ENCODE measurements around the gene DRGX.

Gene DRGX

DNA sequence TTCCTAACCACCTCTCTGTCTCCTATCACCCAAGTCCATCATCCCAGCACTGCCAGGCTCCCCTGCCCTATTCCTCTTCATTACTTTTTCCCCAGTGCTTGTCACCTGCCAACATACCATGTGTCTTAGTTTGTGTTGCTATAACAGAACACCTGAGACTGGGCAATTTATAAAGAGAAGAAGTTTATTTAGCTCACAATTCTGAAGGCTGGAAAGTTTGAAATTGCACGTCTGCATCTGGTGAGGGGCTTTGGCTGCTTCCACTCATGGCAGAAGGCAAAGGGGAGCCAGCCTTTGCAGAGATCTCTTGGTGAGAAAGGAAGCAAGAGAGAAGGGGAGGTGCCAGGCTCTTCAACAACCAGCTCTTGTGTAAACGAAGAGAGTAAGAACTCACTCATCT, 47.3 kb downstream of the DRGX start:
- DNase-seq (ENCODE audit: low read depth in 1 of 2, low spot score in 1 of 2): no peak

DNA sequence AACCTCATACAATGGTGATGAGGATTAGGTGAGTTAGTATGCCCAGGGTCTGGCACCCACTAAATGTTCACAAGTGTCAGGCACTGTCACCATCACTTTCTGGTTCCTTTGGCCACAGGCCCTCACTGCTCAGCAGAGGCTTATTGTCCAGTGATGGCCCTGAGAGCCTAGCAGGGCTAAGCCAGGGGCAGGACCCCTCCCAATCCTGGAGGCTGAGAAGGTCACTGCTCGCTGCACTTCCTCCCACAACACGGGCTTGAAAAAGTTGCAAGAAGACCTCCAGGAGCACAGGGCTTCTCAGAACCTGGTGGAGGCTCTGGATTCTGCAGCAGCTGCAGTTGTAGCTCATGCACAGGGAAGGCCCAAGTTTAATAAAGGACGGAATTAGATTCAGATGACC, 48.1 kb downstream of the DRGX start:
- DNase-seq (ENCODE audit: low read depth in 1 of 2, low spot score in 1 of 2): no peak

DNA sequence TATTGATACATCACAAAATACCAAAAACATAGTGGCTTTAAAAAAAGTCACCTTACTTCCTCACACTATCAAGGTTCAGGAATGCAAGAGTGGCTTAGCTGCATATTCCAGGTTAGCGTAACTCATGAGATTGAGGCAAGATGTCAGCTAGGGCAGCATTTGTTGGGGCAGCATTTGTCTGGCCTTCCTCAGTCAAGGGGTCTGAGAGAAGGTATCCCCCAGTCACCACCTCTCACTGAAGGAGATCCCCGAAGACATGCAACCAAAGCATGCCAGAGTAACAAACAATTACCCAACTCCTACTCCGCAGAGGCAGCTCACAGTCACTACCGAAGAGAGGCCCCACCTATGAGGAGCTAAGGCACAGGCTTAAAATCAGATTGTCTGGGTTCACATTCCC, 48.5 kb downstream of the DRGX start:
- no peak for DNase-seq (ENCODE audit: low read depth in 1 of 2, low spot score in 1 of 2)

DNA sequence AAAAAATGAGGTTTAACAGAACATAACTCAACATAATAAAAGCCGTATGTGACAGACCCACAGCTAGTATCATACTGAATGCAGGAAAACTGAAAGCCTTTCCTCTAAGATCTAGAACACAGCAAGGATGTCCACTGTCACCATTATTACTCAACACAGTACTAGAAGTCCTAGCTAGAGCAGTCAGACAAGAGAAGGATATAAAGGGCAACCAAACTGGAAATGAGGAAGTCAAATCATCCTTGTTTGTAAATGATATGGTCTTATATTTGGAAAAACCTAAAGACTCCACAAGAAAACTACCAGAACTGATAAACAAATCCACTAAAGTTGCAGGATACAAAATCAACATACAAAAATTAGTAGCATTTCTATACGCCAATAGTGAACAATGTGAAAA, 51.0 kb downstream of the DRGX start:
- no peak for DNase-seq (ENCODE audit: low read depth in 1 of 2, low spot score in 1 of 2)

DNA sequence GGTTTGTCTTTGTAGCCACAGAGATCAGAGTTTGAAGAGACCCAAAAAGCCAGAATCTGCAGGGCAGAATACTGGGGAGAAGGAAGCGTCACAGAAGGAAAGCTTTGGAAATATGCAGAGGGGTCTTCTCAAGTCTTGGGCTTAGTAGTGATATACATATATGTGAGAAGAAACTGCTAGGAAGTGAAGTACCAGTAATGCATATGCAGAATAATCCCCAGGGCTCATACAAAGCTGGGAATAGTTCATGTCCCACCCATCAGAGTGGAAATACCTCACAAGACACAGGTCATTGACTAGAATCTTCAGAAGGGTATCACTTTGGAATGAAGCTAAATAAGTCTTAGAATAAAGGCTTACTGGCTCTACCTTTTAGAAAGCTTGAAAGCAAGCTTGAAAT, 57.3 kb downstream of the DRGX start:
- DNase-seq (ENCODE audit: low read depth in 1 of 2, low spot score in 1 of 2): no peak

GRCh38 chr10:49335364-49335972, 60.4 kb downstream of the DRGX start:
- DNase-seq (ENCODE audit: low read depth in 1 of 2, low spot score in 1 of 2): no peak

- DNase-seq (ENCODE audit: low read depth in 1 of 2, low spot score in 1 of 2): no peak
Observed at GRCh38 chr10:49334964-49335363, 60.9 kb downstream of the DRGX start.

DNA sequence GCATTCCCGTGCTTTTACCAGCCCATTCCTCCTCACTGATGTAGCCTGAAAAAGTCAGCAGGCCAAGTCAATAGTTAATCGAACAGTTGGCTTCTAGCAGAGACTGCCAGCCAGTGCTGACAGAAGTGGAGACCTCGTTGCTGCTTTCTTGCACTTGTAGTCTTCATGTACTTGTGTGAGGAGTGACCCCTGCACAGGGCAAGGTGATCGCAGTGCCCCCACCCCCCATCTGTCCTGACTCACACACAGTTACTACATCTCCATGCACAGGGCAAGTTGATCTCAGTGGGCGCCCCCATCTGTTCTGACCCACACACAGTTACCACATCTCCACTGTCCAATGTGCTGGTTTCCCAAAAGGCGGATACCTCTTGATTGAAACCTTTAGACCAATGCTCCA, 62.7 kb downstream of the DRGX start:
- no peak for DNase-seq (ENCODE audit: low read depth in 1 of 2, low spot score in 1 of 2)

DNA sequence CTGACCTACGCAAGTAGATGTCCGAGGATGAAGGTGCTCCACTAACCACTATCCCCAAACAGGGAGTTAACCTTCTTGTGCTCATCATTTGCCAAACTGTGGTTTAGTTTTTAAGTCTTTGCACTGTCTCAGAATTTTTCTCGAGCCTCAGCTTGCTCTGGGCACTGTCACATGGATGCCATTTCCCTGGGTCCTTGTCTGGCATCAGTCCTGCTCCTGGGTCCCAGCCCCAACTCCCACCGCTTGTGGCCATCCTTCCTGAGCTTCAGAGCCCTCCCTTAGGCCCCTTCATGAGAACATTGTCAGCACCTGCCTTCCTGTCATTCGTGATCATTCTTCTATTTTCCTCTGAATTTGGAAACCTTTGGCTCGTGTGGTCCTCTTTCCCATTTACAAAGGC, 63.1 kb downstream of the DRGX start:
- DNase-seq (ENCODE audit: low read depth in 1 of 2, low spot score in 1 of 2): no peak

DNA sequence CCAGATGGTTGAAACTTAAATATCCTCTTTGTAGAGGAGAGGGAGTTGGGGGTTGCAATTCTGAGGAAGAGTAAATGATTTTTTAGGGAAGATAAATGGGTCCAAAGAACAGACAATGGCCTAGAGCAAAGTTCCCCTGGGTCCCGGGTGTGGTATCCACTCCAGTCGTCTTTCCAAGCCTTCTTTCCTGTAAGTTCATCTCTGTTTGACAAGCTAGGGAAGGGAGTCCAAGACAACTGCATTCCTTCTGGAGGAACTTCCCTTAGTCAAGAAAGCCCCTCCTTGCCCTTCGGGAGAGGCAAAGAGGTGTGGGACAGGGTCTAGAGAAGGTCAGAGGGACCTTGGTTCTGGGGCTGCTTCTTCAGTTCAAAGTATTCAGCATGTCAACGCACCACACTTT, 63.6 kb downstream of the DRGX start:
- DNase-seq (ENCODE audit: low read depth in 1 of 2, low spot score in 1 of 2): no peak

DNA sequence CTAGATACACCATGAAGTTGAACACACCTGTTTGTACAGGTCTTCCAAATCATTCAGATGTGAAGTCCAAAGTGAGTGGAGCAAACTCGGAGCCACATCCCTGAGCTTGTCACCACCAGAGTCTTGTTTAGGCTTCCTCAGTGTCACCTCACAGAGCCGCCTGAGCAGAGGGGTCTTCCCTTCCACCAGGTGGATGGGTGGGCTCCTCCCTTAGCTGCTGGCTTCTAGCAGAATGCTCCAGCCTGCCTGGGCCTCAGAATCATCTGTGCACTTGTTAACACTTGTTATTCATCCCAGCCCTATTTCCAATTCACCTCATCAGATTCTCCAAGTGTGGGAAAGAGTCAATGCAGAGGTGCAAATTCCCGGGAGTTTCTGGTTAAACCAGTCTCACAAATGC, 64.5 kb downstream of the DRGX start:
- no peak for DNase-seq (ENCODE audit: low read depth in 1 of 2, low spot score in 1 of 2)

- no peak for DNase-seq (ENCODE audit: low read depth in 1 of 2, low spot score in 1 of 2)
Observed at GRCh38 chr10:49330127-49330665, 65.7 kb downstream of the DRGX start.

DNA sequence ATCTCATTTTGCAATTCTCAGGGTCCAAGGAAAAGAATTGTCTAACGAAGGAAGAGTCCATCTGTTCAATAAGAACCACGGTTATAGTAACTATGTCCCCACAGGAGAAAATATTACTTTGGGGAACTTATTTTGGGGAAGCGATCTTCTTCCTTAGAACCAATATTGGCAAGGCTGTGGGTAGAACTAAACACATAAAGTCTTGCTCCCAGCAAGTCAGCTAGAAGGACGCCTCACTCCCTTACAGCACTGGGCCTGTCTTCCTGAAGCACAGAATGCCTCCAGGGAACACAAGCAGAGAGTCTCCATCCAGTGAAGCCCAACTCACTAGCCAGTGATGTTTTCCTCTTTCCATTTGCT, 66.8 kb downstream of the DRGX start:
- no peak for DNase-seq (ENCODE audit: low read depth in 1 of 2, low spot score in 1 of 2)

DNA sequence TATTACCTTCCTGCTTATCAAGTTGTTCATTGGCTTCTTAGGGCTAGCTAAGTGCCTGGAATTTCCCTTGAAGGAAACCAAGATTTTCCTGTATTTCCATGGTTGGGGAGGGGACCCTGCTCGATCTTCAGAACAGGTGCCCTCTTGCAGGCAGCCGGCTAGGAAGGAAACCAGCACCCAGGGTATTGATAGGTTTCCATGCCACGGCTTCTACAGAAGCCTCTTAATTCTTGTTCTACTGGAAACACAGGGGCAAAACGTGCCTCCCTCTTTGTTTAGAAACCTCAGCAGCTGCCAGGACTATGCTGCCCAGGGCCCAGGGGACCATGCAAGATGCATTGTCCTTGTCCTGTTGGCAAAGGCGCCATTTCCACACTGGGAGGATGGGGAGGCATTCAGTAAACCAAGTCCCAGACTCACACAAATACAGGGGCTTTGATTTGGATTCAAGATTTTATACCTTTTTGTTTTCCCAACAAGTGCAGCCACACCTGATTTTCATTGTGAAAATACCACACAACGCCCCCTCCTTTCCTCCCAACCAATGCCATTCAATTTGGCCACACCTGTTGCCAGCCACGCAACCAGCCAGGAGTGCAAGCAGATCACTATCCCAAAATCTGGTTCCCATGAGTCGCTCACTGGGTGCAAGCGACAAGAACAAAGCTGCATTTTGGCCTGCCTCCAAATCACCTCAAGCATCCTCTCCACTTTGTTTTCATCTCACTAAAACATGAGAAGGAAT, 67.3 kb downstream of the DRGX start:
- no peak for DNase-seq (ENCODE audit: low read depth in 1 of 2, low spot score in 1 of 2)

DNA sequence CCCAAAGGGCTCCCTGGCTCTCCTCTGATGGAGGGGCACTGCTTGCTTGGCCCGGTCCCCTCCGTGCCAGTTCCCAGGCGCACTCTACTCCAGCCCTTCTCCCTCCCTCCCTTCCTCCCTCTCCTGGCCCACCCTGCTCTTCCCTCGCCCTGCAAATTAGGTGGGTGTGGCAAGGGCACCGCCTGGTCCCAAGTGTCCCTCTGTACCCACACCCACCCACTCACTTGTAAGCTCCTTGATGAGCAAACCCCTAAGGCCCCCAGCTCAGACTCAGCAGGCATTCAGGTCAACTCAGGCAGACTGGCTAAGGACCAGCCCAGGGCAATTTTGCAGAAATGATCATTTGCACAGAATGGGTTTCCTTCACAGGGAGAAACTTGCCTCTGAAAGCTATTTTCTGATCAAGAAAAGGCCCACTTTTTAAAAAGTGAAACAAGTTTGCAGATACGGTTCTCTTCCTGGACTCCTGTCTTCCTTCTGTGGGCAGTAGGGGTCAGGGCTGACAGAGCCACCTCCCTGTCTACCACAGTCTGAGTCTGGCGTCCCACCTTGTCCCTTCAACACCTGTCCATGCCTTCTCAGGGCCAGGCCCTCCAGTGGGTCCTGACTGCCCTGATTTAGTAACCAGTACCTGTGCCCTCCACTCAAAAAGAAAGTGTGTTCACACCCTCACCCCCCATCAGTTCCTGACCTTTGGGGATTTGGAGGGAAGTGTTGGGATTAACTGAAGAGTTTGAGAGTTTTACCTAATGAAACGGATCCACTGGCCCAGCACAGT, 68.7 kb downstream of the DRGX start:
- DNase-seq (ENCODE audit: low read depth in 1 of 2, low spot score in 1 of 2): no peak

DNA sequence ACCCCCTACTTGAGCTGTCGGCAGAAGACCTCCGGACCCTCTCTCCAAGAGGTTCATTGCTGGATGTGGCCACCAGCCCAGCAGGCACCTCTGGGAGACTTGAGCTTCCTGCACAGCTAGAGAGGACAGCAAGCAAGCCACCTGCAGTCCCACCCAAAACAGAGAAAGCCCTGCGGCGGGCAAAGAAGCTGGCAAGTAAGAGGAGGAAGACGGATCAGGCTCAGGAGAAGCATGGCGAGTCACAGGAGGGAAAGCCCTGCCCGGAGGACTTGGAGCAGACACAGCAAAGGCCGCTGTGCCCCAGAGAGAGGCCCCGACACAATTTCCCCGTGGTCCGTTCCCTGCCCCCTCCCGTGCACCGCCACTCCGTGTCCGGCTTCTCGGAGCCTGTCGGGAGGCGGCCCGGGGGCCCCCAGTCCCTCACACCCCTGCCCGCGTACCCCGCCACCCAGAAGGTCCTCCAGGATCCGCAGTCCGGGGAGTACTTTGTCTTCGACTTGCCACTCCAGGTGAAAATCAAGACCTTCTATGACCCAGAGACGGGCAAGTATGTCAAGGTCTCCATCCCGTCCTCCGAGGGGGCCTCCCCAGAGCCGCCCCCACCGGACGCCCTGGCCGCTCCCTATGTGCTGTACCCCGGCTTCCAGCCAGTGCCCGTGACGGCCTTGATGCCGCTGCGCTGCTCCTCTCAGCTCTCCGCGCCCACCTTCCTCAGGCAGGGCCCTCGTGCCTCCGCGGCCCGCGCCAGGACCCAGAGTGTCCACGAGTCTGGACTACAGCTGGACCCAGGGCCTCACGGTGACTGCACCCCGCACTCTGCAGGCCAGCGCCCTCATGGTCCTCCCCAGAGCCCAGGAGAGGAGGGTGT, 69.7 kb downstream of the DRGX start:
- no peak for DNase-seq (ENCODE audit: low read depth in 1 of 2, low spot score in 1 of 2)

DNA sequence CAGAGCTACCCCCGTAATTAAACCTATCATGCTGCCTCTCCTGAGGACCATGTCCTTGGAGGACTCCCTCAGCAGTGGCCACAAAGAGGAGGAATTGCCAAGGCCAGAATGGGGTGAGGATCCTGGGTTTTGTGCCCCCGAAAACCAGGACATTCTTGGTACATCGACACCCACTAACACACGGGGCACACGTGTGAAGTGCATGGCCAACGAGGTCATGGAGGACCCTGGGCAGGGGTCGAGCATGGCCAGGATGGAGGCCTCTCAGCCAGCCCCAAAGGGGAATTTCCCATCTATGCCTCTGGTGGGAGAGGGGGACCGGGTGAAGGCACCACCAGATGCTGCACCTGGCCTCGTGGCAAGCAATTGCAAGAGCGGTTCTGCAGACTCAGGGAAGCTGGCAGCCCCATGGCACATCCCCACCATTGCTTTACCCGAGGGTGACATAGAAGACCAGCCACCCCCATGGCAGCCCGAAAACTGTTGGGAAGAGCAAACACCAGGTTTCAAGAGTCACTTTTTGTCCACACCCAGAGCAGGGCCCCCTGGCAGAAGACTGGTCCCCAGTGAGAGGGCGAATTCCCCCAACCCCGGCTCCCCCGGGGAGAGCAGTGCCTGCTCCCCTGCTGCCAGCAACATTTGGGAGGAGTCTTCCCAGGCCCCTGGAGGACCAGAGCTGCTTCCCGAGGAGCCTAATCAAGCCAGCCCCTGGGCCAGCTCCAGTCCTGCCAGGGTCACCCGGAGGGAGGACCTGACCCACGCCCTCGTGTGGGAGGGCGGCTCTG, 70.6 kb downstream of the DRGX start:
- DNase-seq (ENCODE audit: low read depth in 1 of 2, low spot score in 1 of 2): no peak

DNA sequence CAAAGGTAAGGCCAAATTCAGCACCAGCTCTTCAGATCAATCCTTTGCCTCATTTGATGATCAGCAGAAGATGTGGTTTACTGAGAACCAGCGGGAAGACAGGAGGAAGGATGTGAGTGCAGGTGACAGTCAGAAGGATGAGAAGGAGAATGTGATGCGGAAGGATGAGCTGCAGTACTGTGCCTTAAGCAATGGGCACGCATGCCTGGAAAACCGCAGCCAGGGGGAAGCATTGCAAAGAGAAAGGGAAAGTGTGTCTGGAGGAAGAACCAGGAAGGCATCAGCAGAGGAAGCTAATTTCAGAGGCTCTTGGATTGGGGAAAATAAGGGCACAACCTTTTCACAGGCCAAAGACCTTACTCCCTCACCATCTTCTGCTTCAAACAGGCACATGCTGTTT, 71.2 kb downstream of the DRGX start:
- no peak for DNase-seq (ENCODE audit: low read depth in 1 of 2, low spot score in 1 of 2)

- DNase-seq (ENCODE audit: low read depth in 1 of 2, low spot score in 1 of 2): no peak
Observed at GRCh38 chr10:49323896-49324270, 72.0 kb downstream of the DRGX start.

- DNase-seq (ENCODE audit: low read depth in 1 of 2, low spot score in 1 of 2): no peak
Observed at GRCh38 chr10:49323171-49323895, 72.6 kb downstream of the DRGX start.
